Hepatic stellate cell (primary cell): ENCODE results near the gene PRDM10.
"Not testable (repeated sequence)": the region's sequence is repeated elsewhere in the genome, so short reads cannot be mapped to it uniquely, and the experiment has no call there.

Experiments used
- DNase-seq: peaks from one replicate; pipeline ENCODE4 v3.0.0; 2011; ENCODE audit warnings: low spot score

Gene PRDM10

GRCh38 chr11:129975543-129975942 lies 27.1 kb downstream of the PRDM10 start:
- no peak for DNase-seq

- no peak for DNase-seq
These were observed 28.0 kb downstream of the PRDM10 start for GRCh38 chr11:129974672-129975071.

- DNase-seq, result peak; percentile 30
These were observed 28.4 kb downstream of the PRDM10 start for GRCh38 chr11:129974237-129974636.

- no peak for DNase-seq
These were observed 28.8 kb downstream of the PRDM10 start for GRCh38 chr11:129973809-129974208.

- DNase-seq, result no peak
These were observed 29.6 kb downstream of the PRDM10 start for GRCh38 chr11:129973068-129973467.

- DNase-seq, result no peak
These were observed 30.0 kb downstream of the PRDM10 start for GRCh38 chr11:129972611-129973010.

- DNase-seq, result not testable (repeated sequence)
These were observed 30.8 kb downstream of the PRDM10 start for GRCh38 chr11:129971856-129972255.

GRCh38 chr11:129969920-129970319 lies 32.7 kb downstream of the PRDM10 start:
- no peak for DNase-seq

- DNase-seq, result no peak
These were observed 33.8 kb downstream of the PRDM10 start for GRCh38 chr11:129968591-129969419.

GRCh38 chr11:129967996-129968395 lies 34.6 kb downstream of the PRDM10 start:
- no peak for DNase-seq

GRCh38 chr11:129965248-129965647 lies 37.4 kb downstream of the PRDM10 start:
- no peak for DNase-seq

- peak; percentile 80 for DNase-seq
These were observed 42.1 kb downstream of the PRDM10 start for GRCh38 chr11:129960216-129961214.

- DNase-seq, result no peak
These were observed 42.9 kb downstream of the PRDM10 start for GRCh38 chr11:129959687-129960086.

GRCh38 chr11:129955282-129955681 lies 47.4 kb downstream of the PRDM10 start:
- DNase-seq, result no peak

GRCh38 chr11:129954703-129955102 lies 47.9 kb downstream of the PRDM10 start:
- not testable (repeated sequence) for DNase-seq

- DNase-seq, result no peak
These were observed 50.8 kb downstream of the PRDM10 start for GRCh38 chr11:129951866-129952262.

GRCh38 chr11:129951201-129951865 lies 51.3 kb downstream of the PRDM10 start:
- DNase-seq, result no peak

- DNase-seq, result no peak
These were observed 52.2 kb downstream of the PRDM10 start for GRCh38 chr11:129950101-129951091.

- no peak for DNase-seq
These were observed 53.6 kb downstream of the PRDM10 start for GRCh38 chr11:129948926-129949466.

GRCh38 chr11:129947474-129947873 lies 55.2 kb downstream of the PRDM10 start:
- DNase-seq, result no peak

- DNase-seq, result no peak
These were observed 55.7 kb downstream of the PRDM10 start for GRCh38 chr11:129946965-129947364.
